Measurements from ENCODE around the gene RAB40AL. TPM values are rescaled to one million over a fixed set of nuclear protein-coding genes. Genes with fewer than 3 reads are reported as not detected.
"Not testable (repeated sequence)": the region's sequence is repeated elsewhere in the genome, so short reads cannot be mapped to it uniquely, and the experiment has no call there.

RAB40AL gene
- total RNA-seq: 1.1 and 2.2 TPM in 2 replicates
- long read RNA-seq: 0 reads

GRCh38 chrX:102936972-102937371 lies at the start of gene RAB40AL:
Gene RAB40AL (plus strand): TSS chrX:102937272. CDS start chrX:102937319, 47 bp downstream.
- not testable (repeated sequence) for H3K36me3 Mint-ChIP-seq (ENCODE audit: insufficient read depth); H3K27me3 Mint-ChIP-seq; DNase-seq (ENCODE audit: low spot score, unreplicated experiment); H3K27ac Mint-ChIP-seq; H3K4me3 Mint-ChIP-seq (ENCODE audit: low read depth); H3K4me1 Mint-ChIP-seq (ENCODE audit: low read depth)
- H3K9me3 Mint-ChIP-seq (ENCODE audit: low read depth): peaks cover 20% of the 10 kb centered on the region

- DNase-seq (ENCODE audit: low spot score, unreplicated experiment): no peak
- Mint-ChIP-seq H3K27me3 (no peaks in the 10 kb centered on the region), H3K4me3 (ENCODE audit: low read depth) (no peak overlapping the region), H3K9me3 (ENCODE audit: low read depth) (peaks cover 26% of the 10 kb centered on the region), H3K27ac (no peak overlapping the region), H3K4me1 (ENCODE audit: low read depth) (no peaks in the 10 kb centered on the region), H3K36me3 (ENCODE audit: insufficient read depth) (peaks cover 10% of the 10 kb centered on the region)
- TF ChIP-seq CTCF (IDR thresholded peaks at IDR 0.05; ENCODE audit: unreplicated experiment): no peak
Measured at GRCh38 chrX:102887687-102888086, 49.4 kb upstream of the RAB40AL start.

GRCh38 chrX:102892103-102892502 lies 45.0 kb upstream of the RAB40AL start:
- peaks cover 21% of the 10 kb centered on the region for H3K9me3 Mint-ChIP-seq (ENCODE audit: low read depth)
- H3K4me1 Mint-ChIP-seq (ENCODE audit: low read depth): no peaks in the 10 kb centered on the region
- no peak for TF ChIP-seq CTCF (IDR thresholded peaks at IDR 0.05; ENCODE audit: unreplicated experiment)
- DNase-seq (ENCODE audit: low spot score, unreplicated experiment): no peak
- H3K36me3 Mint-ChIP-seq (ENCODE audit: insufficient read depth): peaks cover 7% of the 10 kb centered on the region
- no peak overlapping the region for H3K4me3 Mint-ChIP-seq (ENCODE audit: low read depth)
- no peaks in the 10 kb centered on the region for H3K27me3 Mint-ChIP-seq
- no peak overlapping the region for H3K27ac Mint-ChIP-seq

GRCh38 chrX:102899940-102900916 lies 36.8 kb upstream of the RAB40AL start:
- Mint-ChIP-seq H3K9me3 (ENCODE audit: low read depth) (no peaks in the 10 kb centered on the region), H3K36me3 (ENCODE audit: insufficient read depth) (peaks cover 2% of the 10 kb centered on the region), H3K4me1 (ENCODE audit: low read depth) (no peaks in the 10 kb centered on the region), H3K27ac (peak overlapping the region; percentile 14), H3K4me3 (ENCODE audit: low read depth) (no peak overlapping the region), H3K27me3 (no peaks in the 10 kb centered on the region)
- peak; percentile 43 for DNase-seq (ENCODE audit: low spot score, unreplicated experiment)
- peak; percentile 59 for TF ChIP-seq CTCF (IDR thresholded peaks at IDR 0.05; ENCODE audit: unreplicated experiment)

GRCh38 chrX:102902355-102902754 lies 34.7 kb upstream of the RAB40AL start:
- Mint-ChIP-seq H3K27ac (no peak overlapping the region), H3K4me1 (ENCODE audit: low read depth) (no peaks in the 10 kb centered on the region), H3K27me3 (no peaks in the 10 kb centered on the region), H3K4me3 (ENCODE audit: low read depth) (no peak overlapping the region), H3K36me3 (ENCODE audit: insufficient read depth) (peaks cover 9% of the 10 kb centered on the region), H3K9me3 (ENCODE audit: low read depth) (peaks cover 3% of the 10 kb centered on the region)
- TF ChIP-seq CTCF (IDR thresholded peaks at IDR 0.05; ENCODE audit: unreplicated experiment): no peak
- no peak for DNase-seq (ENCODE audit: low spot score, unreplicated experiment)
